CD1c-positive myeloid dendritic cell (primary cell): ENCODE measurements around the gene IFT81.
A peak's percentile ranks its signal among the peaks of the same experiment; 100 is the strongest.
"Not testable (repeated sequence)": the region's sequence is repeated elsewhere in the genome, so short reads cannot be mapped to it uniquely, and the experiment has no call there.

Experiments used
- DNase-seq: peaks from one replicate; pipeline ENCODE4 v3.0.0-alpha.2; 2016; ENCODE audit errors: extremely low spot score

Gene IFT81

DNA sequence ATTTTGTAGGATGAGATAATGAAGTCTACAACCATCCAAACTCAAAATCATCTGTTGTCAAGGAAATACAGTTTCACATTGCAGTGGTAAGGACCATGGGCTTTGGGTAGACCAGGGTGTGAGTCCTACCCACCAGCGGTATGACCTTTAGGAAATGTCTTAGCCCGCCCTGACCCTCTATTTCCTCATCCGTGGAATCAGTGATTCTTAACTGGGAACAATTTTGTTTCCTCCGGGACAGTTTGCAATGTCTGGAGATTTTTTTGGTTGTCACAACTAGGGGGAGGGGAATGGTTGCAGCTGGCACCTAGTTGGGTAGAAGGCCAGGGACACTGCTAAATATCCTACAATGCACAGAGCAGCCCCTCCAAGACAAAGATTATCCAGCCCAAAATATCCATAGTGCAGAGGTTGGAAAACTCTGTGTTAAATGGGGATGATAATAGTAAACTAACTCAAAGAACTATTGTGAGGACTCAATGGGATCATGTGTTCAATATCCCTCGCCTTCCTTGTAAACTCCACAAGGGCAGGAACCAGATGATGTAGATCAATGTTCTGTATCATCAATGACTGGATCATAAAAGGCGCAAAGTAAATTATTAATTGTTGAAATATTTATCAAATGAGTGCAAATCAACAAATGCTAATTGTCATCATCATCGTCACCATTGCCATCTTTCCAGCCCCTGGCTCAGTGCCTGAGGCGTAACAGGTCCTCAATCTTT is 15.7 kb upstream of the IFT81 start:
- DNase-seq = no peak

DNA sequence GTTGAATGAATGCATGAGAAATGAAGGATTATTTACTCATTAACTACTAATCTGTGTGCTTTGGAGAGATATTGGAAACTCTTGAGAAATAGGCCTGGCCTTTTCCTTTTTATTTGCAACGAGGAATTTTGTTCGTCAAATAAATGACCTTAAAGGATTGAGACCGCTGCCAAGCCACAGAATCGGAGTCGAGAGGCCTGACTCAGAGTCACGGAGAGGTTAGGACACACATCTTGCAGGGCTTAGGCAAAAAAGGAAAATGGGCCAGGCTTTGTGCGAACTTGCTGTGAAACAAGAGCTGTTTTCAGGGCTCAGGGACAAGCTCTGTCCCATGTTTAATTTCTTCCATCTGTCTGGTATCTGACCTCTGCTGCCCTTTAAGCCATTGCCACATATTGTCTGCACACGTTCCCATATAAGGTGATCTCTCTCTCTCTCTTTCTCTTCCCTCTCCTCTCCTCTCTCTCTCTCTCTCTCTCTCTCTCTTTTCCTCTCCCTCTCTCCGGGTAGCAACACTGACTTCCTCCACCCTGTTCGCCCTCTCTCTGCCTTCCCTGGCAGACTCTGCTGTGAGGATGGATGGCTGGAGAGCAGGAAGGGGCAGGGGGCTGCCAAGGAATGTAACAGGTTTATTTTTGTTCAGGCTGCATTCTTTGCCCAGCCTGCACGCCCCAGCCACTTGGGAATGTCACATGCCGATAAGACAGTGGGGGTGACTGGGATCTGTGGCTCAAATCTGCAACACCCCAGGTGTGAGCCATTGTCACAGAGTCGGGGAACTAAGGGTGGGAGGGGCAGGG is 14.9 kb upstream of the IFT81 start:
- no peak for DNase-seq

DNA sequence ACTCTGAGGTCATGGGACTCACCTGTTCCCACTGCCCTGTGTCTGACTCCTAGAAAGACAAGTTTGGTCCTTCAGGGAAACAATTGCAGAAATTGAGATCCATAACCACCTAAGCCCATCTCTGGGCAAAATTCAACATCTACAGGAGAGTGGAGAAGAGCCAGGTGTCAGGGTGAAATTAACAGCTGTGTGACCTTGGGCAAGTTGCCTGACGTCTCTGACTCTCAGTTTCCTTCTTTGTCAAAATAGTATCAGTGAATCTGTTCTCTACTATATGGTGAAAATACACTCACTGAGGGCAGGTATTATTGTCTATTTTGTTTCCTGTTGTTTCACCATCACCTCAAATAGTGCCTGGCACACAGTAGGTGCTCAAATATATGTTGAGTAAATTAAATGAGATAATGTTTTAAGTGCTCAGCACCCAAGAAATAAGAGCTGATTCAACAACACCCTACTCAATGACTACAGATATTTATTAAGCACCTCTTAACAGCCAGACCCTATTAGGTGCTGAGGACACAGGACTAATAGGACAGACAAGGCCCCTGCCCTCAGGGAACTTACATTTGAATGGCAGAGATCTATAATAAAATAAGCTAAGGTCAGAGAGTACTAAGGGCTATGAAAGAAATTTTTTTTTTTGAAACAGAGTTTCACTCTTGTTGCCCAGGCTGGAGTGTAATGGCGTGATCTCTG is 14.2 kb upstream of the IFT81 start:
- no peak for DNase-seq

DNA sequence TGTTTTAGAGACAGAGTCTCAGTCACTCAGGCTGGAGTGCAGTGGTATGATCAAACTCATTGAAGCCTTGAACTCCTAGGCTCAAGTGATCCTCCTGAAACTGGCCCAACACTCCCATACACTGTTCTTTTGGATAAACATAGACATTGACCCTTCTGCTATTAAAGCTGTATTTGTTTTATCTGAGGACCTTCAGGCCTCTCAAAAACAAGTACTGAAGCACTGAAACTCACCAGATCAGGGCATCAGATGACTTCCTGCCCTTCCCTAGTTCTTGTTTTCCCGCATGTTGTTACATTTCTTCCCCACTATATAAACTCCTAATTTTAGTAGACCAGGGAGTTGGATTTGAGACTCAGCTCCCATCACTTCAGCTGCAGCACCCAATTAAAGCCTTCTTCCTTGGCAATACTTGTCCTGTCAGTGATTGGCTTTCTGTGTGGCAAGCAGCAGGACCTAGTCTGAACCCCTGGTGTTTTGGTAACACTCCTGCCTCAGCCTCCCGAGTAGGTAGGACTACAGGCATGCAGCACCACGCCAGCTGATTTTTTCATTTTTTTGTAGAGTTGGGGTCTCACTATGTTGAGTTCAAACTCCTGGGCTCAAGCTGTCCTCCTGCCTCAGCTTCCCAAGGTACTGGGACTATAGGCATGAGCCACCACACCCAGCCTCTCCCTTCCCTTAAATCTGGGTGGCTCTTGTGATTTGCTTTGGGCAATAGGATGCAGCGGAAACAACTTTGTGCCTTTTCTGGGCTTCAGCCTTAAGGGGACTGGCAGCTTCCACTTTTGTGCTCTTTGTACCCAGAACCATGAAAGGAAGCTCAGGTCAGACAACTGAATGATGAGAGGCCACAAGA is 12.5 kb upstream of the IFT81 start:
- no peak for DNase-seq

DNA sequence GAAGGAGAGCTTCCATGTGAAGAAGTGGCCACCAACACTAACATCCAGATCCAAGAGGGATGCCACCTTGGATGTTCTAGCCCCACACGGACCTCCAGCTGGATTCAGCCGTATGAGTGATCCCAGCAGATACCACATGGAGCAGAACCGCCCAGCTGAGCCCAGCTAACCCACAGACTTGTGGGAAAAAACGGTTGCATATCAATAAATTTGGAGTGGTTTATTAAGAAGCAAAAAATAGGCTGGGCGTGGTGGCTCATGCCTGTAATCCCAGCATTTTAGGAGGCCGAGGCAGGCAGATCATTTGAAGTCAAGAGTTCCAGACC is 11.9 kb upstream of the IFT81 start:
- DNase-seq = no peak

DNA sequence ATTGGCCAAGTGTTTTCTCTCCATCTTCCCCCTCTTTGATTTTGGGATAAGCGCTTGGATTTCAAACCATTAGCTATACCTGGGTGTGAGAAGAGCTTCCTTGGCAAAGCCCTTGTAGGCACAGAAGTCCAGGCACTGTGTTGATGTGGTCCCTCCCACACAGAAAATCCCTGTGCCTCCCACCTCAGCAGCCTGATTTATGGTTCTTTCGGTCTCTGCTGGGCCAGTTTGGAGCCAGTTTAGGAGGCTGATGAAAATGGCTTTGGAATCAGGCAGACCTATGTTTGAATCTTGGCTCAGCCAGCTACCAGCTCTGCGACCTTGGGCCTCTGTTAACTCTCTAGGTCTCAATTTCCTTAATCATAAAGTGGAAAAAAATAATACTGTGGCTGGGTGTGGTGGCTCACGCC is 9.6 kb upstream of the IFT81 start:
- DNase-seq = no peak

DNA sequence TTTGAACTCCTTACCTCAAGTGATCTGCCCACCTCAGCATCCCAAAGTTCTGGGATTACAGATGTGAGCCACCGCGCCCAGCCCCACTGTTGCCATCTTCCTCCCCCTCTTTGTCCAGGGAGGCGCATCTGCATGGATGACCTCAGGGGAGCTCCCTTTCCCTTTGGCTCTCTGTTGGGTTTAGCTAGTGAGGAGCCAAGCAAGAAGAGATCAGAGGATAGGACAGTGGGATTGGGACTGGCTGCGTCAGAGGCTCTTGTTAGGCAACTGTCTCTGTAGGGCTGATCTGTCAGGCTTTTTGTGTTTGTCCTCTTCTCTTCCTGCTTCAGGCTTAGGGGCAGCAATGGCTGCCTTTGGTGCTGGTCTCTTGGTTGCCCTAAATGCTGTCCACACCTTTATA is 8.5 kb upstream of the IFT81 start:
- no peak for DNase-seq

DNA sequence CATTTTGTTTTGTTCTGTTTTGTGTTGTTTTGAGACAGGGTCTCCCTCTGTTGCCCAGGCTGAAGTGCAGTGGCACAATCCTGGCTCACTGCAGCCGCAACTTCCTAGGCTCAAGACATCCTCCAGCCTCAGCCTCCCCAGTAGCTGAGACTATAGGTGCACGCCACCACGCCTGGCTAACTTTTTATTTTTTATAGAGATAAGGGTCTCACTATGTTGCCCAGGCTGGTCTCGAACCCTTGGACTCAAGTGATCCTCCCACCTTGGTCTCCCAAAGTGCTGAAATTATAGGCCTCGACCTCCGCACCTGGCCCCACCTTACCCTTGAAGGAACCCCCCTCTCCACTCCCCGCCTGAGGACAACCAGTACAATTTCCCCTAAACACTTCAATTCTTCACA is 7.5 kb upstream of the IFT81 start:
- no peak for DNase-seq

DNA sequence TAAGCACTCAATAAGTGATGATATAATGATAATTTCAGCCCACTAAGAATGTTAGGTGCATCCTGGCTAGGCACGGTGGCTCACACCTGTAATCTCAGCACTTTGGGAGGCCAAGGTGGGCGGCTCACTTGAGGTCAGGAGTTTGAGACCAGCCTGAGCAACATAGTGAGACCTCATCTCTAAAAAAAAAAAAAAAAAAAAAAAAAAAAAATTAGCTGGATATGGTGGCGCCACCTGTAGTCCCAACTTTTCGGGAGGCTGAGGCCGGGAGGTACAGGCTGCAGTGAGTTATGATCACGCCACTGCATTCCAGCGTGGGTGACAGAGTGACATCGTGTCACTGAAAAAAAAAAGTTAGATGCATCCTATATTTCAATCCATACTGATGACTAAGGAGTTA is 6.9 kb upstream of the IFT81 start:
- DNase-seq = not testable (repeated sequence)

DNA sequence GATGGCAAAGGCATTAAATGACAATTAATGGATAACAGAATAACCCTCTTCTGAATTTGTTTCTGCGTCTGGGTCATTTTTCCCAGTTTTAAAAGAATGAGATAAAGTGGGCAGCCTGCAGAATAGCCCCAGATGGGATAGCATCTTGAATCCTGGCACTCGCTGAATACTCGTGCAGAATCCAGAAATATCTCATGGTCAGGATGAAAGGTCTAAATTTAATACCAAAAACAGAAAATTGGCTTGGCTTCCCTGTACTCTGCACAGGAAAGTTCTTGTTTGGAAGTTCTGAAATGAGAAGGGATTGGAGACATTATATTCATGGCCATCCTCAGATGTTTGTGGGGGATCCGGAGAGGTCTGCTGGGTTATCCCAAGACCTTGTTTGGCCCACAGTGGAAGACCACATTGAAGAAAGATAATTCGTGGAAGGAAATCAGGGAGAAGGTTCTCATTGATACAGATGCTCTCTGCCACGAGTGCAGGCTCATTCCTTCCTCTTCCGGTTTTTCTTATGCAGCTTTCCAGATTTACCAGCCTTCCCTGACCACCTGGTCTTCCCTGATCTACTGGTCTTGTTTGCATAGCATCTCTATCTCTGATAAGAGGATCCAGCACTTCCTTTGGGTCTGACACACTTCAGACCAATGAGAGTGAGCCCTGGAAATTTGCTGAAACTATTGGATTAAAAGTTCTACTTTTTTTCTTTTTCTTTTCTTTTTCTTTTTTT is 6.0 kb upstream of the IFT81 start:
- DNase-seq = no peak

DNA sequence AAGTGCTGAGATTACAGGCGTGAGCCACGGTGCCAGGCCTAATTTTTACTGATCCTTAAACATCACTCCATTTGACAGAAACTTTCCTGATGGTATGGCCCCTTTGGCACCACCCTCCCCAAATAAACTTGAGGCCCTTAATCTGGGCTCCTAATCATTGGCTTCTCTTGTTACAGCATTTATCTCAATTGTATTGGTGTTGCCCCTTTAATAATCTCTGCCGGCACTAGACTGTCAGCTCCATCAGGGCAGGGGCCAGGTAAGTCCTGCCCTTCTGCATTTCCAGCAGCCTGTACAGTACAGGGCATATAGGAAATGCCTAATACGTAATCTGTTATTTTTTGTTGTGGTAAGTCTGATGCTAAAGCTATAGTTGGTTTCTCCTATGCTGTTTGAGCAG is 1.2 kb upstream of the IFT81 start:
- DNase-seq = no peak

DNA sequence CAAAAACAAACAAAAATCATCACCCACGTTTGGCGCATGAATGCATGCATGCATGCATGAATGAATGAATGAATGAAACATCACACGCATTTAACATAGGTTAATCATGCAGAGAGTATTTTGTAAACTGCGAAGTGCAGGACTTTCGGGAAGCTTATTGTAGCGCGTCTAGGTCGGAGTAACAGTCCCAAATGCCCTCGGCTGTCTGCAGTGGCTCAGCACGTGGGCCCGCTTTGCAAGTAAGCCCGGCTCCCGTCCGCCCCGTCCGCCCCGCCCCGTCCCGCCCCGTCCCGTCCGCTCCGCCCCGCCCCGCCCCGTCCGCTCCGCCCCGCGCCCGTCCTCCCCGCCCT is 263 bp upstream of the IFT81 start:
- no peak for DNase-seq

DNA sequence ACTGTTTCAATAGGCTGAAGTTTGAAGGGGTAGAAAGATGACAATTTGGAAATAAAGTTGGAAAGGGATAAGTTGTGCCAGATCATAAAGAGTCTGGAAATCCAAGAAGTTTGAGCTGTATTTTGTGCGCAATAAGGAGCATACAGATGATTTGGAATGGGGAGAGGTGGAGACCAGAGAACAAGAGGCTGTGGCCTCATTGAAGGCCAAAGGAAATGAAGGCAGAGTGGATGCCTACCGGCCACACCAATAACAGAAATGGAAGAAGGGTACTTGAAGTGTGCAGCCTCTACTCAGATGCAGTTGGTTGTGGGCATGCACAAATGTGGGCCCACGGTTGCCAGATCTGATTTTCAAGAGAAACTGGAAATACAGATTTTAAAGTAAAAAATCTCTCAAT is 2.4 kb downstream of the IFT81 start:
- no peak for DNase-seq

DNA sequence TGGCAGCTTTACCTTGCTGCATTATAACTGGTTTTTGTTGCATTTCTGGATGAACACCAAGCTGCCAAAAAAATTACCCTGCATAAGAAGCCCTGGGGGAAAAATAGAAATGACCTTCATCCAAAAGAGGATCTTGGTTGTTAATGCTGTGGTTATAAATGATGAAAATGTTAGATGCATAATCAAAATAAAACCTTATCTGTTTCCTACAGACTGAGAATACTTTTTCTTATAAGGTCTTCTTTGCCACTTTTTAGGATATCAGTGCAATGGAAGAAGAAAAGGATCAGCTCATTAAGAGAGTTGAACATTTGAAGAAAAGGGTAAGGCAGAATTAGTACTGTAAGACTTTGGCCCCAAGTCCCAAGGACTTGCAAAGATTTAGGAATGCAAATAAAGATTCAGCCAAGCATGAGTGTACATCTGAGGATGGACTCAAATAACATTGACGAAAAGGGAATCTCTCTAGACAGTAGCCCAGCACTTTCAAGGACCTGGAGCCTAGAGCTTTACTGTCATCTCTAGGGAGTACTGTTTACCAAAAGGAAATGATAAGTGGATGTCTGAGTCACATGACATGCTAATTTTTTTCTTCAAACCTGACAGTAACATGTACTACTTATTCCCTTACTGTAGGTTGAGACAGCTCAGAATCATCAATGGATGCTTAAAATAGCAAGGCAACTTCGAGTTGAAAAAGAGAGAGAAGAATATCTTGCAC is 10.7 kb downstream of the IFT81 start:
- no peak for DNase-seq

DNA sequence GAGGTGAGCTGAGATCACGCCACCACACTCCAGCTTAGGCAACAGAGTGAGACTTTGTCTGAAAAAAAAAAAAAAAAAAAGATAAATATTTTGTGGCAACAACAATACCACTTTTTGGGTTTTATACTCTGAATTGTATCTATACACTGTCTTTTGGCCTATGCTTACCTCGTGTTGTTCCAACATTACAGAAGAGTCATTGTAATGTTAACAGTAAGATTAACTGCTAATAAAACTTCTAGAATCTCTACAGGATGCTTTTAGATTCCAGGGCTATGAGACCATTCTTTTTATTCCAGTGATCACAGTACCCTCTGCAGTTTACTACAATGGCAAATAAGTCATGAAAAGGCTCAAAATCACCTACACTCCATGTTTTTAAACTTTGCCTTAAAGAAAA is 11.6 kb downstream of the IFT81 start:
- no peak for DNase-seq

DNA sequence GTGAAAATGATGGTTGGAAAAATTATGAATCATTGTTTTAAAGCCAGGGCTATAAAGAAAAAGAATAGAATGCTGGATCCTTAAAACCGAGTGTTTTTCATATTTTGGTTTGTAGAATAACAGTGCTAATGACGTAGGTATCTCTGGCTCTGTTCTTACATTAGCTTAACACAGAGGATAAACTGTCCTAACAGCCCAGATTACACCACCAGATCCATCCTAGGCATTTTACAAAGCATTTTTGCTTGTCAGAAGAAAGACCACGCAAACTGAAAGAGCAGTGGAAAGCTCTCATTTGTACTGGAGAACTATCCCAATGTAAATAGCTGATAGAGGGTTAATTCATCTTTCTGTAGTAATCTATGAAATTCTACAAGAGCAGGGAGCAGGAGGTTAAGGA is 13.6 kb downstream of the IFT81 start:
- DNase-seq = no peak

DNA sequence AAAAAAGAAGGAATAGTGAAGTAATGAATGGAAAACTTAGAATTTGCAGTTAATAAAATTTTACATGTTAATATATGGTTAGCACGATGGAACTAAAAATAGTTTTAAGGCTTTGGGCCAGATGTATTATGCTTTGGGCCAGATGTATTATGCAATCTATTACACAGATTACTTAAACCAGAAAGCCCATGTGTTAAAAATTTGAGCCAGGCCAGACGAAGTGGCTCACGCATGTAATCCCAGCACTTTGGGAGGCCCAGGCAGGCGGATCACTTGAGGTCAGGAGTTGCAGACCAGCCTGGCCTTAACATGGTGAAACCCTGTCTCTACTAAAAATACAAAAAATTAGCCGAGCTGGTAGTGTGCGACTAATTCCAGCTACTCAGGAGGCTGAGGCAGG is 17.2 kb downstream of the IFT81 start:
- no peak for DNase-seq

DNA sequence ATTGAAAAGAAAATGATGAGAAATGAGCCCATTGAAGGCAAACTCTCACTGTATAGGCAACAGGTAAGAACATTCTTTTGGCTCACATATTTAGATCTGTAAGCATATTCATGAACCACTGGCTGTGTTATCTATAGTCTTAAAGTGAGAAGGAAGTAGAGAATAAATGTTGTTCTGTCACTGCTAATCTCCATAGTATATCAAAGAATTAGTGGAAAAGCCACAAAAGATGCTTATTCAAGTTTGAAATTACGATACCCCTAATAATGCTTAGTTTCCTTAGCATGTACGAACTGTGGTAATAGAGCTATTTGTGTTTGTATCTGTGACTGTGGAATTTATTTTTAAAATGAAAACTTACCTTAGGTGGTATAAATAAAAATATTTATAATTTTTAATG is 22.8 kb downstream of the IFT81 start:
- no peak for DNase-seq

DNA sequence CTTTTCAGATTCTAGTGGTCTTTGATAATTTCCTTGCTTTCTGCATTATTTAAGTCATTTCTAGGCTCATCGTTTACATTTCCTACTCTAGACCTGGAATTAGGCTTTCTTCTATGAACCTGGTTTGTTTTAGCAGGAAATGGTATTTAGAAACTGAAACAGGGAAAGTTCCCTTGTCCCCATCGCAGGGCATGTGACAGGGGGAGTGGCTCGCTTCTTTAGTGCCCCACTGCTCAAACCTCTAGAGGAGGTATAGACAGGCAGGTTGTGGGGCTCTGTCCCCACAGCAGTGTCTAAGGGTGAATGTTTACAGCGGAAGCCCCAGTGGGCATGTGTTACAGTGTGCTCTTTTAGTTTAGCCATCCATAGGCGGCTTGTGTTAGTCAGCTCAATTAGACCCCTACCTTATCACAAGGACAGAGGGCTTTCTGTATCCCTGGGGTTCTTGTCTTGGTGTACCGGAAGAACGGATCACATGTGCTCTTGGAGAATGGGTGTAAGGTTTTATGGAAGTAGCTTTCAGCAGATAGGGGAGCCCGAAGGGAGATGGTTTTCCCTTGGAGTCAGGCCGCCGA is 25.0 kb downstream of the IFT81 start:
- DNase-seq = peak; percentile 7

DNA sequence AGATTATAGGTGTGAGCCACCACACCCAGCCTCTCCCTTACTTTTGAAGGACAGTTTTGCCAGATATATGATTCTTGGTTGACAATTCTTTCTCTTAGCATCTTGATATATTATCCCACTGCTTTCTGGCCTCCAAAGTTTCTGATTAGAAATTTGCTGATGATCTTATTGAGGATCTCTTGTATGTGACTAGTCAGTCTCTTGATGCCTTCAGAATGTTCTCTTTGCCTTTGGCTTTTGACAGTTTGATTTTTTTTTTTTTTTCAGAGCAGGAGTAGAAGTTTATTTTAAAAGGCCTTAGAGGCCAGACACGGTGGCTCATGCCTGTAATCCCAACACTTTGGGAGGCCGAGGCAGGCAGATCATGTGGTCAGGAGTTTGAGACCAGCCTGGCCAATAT is 32.6 kb downstream of the IFT81 start:
- no peak for DNase-seq

DNA sequence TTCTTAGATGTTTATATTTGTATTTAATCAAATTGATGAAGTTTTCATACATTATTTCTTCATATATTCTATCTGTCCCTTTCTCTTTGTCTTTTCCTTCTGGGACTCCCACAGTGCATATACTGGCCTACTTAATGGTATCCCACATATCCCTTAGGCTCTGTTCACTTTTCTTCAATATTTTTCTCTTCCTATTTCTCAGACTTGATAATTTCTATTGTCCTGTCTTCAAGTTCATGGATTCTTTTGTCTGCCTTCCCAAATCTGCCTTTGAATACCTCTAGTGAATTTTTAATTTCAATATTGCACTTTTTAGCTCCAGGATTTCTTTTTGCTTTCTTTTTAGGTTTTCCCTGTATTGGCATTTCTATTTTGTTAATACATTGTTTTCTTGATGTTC is 33.4 kb downstream of the IFT81 start:
- DNase-seq = no peak
